Lower leg skin (tissue), 3 donors: ENCODE measurements around the gene ASTL.

Experiments used
- POLR2A ChIP-seq, 2 donors: fragments of 450-650 bp; IDR thresholded peaks; one replicate each; pipeline ENCODE4 v1.6.1; 2016 to 2017; ENCODE audit warnings: antibody characterized with exemption in 2 of 2, mild to moderate bottlenecking in 1 of 2, moderate library complexity in 1 of 2
- TF ChIP-seq, protein P1 (sequence below), 3 donors: fragments of 450-650 bp; IDR thresholded peaks; one replicate each; pipeline ENCODE4 v1.5.1; 2016; ENCODE audit warnings: antibody characterized with exemption in 3 of 3, mild to moderate bottlenecking in 3 of 3, moderate library complexity in 2 of 3

DNA sequence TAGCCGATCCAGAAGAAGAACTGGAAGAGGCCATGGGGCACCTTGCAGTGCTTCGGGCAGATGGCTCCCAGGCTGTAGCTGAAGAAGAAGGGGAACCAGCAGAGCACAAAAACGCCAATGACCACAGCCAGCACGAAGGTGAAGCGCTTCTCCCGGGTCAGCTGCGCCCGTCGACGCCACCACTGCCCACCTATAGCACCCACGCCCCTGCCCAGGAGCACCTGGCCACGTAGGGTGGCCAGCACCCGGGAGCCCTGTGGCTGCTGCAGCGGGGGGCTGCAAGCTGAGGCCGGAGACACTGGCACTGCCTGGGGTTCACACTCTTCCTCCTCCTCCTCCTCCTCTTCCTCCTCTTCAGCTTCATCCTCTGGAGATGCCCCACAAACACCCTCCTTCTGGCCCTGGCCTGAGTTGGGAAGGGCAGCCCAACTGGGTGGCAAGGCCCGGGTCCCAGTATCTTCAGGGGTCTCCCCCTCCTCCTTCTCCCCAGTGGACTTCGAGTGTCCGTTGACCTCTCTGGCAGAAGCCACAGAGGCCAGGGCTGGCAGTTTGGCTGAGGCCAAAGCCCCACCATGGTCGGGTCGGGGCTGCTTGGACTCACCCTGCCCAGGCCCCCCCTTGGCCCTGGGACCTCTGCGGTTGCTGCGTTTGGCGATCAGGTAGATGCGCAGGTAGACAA lies 23.3 kb downstream of the ASTL start:
- TF ChIP-seq POLR2A (IDR thresholded peaks at IDR 0.05), result no peak
- TF ChIP-seq, protein P1, sequence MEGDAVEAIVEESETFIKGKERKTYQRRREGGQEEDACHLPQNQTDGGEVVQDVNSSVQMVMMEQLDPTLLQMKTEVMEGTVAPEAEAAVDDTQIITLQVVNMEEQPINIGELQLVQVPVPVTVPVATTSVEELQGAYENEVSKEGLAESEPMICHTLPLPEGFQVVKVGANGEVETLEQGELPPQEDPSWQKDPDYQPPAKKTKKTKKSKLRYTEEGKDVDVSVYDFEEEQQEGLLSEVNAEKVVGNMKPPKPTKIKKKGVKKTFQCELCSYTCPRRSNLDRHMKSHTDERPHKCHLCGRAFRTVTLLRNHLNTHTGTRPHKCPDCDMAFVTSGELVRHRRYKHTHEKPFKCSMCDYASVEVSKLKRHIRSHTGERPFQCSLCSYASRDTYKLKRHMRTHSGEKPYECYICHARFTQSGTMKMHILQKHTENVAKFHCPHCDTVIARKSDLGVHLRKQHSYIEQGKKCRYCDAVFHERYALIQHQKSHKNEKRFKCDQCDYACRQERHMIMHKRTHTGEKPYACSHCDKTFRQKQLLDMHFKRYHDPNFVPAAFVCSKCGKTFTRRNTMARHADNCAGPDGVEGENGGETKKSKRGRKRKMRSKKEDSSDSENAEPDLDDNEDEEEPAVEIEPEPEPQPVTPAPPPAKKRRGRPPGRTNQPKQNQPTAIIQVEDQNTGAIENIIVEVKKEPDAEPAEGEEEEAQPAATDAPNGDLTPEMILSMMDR (IDR thresholded peaks at IDR 0.05), result no peak
